Fibroblast of the conjunctiva (primary cell): ENCODE results near the gene XPR1.

ENCODE experiments used
- DNase-seq: peaks from one replicate; pipeline ENCODE4 v3.0.0-alpha.2; 2010; ENCODE audit warnings: low read depth

XPR1 gene

GRCh38 chr1:180615493-180616290 is 16.1 kb upstream of the XPR1 start:
- DNase-seq: no peak

- no peak for DNase-seq
Measured at GRCh38 chr1:180616439-180616838, 15.4 kb upstream of the XPR1 start.

GRCh38 chr1:180617774-180618395 is 13.9 kb upstream of the XPR1 start:
- no peak for DNase-seq

- DNase-seq: no peak
Measured at GRCh38 chr1:180620581-180620980, 11.2 kb upstream of the XPR1 start.

GRCh38 chr1:180622658-180623508 is 8.9 kb upstream of the XPR1 start:
- DNase-seq: no peak

- no peak for DNase-seq
Measured at GRCh38 chr1:180623579-180624347, 8.1 kb upstream of the XPR1 start.

GRCh38 chr1:180626711-180627110 is 5.1 kb upstream of the XPR1 start:
- DNase-seq: no peak

- DNase-seq: no peak
Measured at GRCh38 chr1:180627411-180627810, 4.4 kb upstream of the XPR1 start.

- DNase-seq: no peak
Measured at GRCh38 chr1:180628646-180629045, 3.2 kb upstream of the XPR1 start.

- no peak for DNase-seq
Measured at GRCh38 chr1:180630408-180631193, 1.2 kb upstream of the XPR1 start.

GRCh38 chr1:180631194-180631765 is 542 bp upstream of the XPR1 start:
- DNase-seq: no peak

- DNase-seq: no peak
Measured at GRCh38 chr1:180632326-180633056, 669 bp downstream of the XPR1 start.

GRCh38 chr1:180633057-180634056 is 1.5 kb downstream of the XPR1 start:
- DNase-seq: peak; percentile 27

GRCh38 chr1:180636138-180636537 is 4.3 kb downstream of the XPR1 start:
- DNase-seq: no peak

- no peak for DNase-seq
Measured at GRCh38 chr1:180639871-180640270, 8.0 kb downstream of the XPR1 start.

- no peak for DNase-seq
Measured at GRCh38 chr1:180640531-180640949, 8.7 kb downstream of the XPR1 start.

GRCh38 chr1:180641662-180642061 is 9.8 kb downstream of the XPR1 start:
- no peak for DNase-seq

- no peak for DNase-seq
Measured at GRCh38 chr1:180642781-180643180, 11.0 kb downstream of the XPR1 start.

GRCh38 chr1:180643693-180644092 is 11.9 kb downstream of the XPR1 start:
- no peak for DNase-seq
